CD4-positive, alpha-beta T cell treated with Interleukin-10 for 1 hour (primary cell): ENCODE results near the gene CERS6.
"Not testable (repeated sequence)": the region's sequence is repeated elsewhere in the genome, so short reads cannot be mapped to it uniquely, and the experiment has no call there.

Experiments
- DNase-seq: peaks from one replicate; pipeline ENCODE4 v3.0.0-alpha.2; 2020

CERS6 gene

DNA sequence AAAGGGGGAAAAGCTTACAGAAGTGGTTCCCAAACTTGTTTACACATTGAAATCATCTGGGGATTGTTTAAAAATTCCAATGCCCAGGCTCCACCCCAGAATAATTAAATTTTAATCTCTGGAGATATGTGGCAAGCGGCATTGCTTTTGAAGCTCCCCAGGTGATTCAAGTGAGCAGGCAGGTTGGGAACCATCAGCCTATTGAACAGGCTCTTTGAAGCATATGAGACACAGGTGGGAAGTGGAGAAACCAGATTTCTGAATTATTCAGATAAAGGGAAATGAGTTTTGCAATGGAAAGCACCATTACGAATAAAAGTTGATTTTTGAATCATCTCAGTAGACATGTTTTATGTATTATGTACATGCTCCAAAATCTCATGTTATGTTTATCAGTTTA lies 288.8 kb downstream of the CERS6 start:
- DNase-seq = no peak

DNA sequence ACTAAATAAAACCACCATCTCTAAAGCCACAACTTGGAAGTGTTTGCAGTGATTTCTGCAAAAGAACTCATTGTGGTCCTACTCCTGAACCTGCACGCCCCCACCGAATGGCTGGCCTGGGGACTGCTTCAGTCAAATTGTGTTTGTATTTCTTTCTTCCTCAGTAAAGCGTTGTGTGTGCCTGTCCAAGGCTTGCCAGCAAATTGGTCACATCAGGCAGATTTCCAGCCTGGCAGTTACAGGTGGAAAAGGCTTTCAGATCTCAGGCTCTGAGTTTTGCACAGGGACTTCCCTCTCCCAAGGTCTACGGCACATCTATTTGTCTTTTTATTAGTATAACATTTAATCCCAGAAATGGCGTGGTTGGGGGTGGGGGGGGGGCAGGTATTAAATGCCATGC lies 292.4 kb downstream of the CERS6 start:
- no peak for DNase-seq

DNA sequence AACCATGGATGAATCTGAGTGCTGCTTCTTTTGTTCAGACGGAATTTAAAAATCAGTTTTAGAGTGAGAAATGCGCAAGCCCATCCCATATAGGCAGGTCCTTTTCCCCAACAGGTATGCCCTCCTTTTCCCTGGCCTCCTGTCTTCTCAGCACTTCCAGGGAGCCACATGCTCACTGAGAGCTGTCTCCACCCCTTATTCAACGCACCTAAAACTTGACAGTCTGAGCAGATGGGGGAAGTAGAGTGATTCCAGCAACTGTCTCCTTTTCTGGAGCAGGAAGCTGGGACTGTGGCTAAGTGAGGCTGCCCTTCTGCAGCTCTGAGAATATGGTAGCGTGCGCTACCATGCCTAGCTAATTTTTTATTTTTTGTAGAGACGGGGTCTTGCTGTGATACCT lies 293.2 kb downstream of the CERS6 start:
- no peak for DNase-seq

DNA sequence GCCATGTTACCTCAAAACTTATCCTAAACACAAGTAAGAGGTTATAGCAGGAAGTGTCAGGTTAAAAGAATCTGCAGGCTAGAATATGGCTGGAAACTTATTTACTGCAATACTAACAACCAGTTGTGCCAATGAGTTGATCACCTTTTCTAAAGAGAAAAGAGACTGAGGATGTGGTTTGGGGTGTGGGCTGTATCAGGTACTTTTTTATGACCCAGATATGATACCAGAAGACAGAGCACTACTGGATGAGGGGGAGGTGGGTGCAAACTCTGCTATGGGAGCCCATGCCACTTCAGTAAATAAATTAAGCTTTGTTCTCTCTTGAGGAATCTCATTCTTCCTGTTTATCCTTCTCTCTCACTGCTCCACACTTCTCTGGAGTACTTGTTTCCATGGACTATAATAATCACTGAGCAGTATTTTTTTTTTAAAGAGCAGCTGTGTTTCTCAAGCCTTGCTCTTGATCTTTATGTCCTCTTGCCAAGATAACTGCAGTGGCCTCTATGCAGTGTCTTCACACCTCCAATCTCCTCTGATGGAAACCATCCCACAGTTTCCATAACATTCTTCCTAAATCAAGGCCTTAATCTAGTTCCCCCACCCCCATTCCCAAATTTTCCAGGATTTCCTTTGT lies 295.1 kb downstream of the CERS6 start:
- peak; percentile 64 for DNase-seq

DNA sequence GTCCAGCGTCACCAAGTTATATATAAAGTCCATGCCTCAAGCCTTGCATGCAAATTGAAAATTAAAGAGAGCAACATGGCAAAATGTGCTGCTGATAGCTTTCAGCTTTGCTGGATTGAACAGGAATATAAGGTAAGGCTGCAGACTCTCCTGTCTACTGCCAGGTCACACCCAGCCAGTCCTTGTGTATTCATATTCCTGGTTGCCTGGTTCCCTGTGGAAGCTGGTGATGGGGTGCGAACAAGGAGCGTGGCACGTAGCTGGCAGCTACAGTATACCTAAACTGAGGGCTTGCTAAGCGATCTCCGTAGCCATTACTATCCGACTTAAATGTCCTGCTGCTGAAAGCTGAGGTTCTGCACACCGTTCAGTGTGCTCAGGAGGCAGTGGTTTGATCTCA lies 296.3 kb downstream of the CERS6 start:
- DNase-seq = no peak

DNA sequence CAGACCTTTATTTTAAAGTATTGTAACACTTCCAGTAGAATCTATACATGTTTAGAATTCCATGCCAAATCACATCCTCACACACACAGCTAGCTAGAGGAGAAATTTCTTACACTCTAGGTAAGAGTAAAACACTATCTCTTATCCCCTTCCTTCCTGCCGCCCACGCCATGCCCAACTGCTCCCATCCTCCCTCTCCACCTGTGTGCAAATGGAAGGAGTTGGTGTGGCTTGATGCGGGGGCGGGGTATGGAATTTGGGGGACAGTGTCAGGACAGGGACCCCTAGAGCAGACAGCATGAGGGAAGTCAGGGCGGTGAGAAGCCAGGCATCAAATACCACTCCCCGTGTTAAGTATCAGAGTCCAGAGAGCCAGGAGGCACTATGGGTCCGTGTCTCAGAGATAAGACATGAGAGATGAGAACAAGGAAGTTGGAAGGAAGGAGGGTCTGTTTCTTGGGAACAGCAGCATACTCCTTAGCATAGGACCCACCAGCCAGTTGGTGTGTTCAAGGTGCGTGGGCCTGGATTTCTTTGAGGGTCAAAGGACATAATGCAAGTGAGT lies 297.8 kb downstream of the CERS6 start:
- no peak for DNase-seq

DNA sequence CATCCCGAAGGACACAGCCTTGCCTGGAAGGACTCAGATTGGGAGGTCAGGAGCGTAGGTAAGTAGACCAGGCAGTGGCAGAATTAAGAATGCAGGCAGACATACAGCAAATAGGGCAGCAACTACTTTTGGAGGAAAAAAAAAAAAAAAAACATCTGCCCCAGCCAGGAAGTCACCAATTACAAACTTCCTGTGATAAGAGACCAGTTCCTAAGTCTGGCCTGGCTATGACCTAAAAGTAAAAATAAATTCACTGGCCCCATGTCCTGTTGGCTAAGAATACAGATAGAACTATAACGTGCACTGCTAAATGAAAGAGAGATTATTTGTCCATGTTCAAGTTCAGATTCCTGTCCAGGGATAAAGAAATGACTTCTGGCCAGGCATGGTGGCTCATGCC lies 301.2 kb downstream of the CERS6 start:
- DNase-seq = no peak

DNA sequence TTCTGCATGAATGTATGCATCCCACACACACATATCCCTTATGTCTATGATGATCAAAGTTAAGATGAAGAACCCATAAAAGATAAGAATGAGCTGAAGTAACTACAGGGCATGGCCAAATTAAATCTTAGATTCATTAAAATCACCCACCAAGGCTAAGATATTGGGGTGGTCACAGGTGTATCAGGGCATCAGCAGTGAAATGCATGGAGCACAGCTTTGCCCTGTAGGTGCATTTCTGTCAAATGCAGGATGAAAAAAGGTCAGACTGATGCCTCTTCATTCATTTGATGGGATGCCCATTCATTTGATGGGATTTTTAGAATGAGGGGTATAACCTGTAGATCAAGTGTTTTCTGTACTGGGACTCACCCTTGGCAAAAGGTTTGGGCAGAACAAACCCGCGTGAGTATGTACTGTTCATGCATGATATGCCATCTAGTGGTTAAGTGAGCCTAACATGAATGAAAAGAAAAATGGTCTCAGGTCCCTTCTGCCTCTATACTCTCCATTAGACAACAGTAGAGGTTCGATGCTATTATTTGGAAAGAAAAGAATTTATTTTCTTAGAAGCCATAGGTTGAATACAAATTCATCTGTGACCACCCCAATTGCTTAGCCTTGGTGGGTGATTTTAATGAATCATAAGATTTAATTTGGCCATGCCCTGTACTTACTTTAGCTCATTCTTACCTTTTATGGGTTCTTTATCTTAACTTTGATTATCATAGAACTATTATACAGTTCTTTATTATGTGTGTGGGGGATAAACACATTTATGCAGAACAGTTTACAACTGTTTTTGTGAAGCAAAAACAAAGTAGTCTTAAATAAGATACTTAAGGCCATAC lies 303.1 kb downstream of the CERS6 start:
- DNase-seq = peak; percentile 64

DNA sequence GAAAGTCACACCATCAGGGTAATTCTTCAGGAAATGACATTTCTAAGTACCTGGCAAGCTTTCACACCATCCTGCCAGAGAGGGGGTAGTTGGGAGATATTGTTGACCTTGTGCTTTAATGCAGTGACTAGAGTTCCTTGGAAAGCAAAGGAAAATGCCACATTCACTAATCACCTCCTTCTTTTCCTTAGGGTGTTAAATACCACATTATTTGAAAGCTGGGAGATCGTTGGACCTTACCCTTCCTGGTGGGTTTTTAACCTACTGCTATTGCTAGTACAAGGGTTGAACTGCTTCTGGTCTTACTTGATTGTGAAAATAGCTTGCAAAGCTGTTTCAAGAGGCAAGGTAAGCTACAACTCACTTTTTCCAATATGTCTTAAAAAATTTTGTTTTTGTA lies 309.3 kb downstream of the CERS6 start:
- no peak for DNase-seq

DNA sequence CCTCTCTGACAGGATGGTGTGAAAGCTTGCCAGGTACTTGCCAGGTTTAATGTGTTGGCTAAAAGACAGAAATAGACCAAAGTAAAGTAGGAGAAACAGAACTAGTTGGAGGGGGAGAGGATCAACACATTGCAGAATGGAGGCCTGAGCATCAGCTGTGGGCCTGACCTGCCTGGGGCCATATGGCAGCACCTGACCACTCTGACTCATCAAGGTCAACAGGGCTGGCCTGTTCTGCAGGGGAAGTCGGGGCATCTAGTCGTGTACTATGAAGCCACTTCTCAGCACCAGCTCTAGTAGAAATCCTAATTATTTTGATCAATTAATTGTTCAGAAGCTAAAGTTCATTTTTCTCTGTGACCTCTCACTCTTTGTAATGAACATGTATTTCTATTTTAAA lies 310.5 kb downstream of the CERS6 start:
- no peak for DNase-seq

DNA sequence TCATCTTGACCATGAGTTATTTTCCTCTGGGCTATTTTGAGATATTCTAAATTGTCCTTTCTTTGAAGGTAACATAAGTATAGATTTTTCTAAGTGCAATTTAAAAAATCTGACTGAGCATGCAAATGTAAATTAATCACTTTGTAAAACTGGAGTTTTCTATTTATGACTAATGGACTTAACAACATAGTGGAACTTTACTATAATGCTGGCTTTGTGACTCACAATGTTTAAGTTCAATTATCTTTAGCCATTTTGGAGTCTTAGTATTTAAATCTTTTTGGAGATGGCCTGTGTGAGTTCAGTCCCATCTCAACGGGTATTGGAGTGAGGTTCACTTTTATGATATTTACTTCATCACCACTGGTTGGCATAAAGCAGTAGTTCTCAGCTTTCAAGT lies 311.2 kb downstream of the CERS6 start:
- DNase-seq = no peak

DNA sequence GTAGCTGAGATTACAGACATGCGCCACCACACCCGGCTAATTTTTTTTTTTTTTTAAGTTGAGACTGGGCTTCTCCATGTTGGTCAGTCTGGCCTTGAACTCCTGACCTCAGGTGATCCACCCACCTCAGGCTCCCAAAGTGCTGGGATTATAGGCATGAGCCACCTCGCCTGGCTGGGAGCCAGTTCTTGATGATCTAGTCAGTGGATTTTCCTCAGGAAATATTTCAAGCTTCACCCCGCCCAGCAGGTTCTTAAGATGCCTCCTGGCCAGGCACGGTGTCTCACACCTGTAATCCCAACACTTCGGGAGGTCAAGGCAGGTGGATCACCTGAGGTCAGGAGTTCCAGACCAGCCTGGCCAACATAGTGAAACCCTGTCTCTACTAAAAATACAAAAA lies 312.3 kb downstream of the CERS6 start:
- DNase-seq = not testable (repeated sequence)

DNA sequence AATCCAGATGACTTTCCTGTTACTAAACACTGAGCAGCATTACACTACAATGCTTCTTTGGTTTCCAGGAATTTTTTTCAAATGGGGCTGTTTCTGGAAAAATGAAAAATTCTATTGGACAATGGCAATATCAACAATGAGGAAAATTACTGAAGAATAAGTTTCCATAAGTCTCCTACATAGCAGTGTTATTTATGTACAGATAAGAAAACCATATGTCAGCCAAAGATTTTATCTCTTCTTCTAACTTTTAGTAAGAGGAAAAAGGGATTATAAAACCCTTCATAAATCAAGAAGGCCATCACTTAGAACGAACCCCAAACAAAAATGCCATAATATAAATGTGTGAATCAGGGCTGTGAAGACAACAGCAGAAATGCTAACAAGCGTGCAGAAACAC lies 314.7 kb downstream of the CERS6 start:
- DNase-seq = no peak

DNA sequence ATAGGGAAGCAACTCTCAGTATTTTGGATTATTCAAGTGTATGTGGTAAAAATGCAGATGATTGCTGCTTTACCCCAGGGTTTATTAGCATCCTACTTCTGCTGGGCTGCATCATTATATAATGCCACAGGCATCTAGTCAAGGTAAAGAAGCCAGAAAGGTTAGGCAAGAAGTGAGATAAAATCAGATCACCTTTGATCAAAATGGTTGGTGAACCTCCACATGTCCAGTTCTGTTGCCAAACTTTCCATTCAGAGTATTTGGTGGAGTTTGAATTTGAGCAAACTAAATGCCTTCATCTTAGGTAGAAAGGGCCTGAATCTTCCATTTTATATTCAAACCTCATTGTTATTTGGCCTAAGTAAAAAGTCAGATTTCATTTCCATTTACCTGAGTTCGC lies 316.6 kb downstream of the CERS6 start:
- DNase-seq = no peak

DNA sequence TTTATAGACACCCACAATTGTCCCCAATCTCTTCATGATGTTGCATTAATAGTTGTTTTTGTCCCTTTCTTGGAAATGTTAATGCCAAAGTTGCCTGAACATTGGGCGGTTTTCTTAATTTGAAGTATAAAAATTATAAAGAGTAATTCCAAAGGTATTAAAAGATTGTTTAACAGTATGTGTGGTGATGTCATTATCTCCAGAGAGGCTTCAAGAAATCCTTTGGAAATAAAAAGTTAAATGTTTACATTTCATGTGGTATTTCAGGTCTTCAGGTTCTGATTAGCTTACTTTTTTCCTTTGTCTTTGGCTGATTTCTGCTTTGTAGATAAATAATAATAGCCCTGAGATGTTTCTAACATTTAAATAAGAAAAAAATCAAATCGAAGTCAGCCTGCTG lies 317.1 kb downstream of the CERS6 start:
- no peak for DNase-seq

DNA sequence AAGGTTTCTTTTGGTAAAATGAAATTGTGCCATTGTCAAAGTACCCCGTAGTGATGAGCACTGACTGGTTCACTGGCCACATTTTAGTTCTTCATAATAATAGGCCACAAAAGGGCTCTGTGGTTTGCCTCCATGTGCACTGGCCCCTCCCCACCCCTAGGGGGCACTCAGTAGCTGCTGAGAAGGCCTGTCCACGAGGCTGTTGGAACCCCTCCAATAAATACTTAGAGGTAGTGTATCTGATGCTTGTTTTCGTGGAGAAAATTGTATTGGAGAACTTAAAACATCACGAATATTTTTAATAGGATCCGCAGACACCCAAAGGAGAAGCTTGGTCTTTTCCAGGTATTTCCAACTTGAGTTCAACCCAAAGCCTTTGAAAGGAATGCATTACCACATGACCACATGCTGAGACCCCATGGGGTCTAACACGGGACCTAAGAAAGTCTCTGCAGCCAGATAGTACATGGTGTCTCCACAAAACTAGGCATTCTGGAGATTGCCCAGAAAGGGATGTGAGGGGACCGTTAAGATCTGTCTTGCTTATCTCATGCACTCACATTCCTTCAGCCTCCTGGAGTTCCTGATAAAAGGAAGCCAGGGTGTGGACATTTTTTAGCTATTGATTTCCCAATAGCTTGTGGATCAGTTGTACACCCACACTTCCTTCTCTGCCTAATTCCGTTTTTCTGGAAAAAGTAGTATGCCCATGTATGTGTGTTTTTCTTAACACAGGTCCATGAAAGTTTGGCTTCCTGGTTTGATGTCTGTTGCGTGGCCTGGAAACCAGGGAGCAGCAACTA lies 317.8 kb downstream of the CERS6 start:
- peak; percentile 30 for DNase-seq

DNA sequence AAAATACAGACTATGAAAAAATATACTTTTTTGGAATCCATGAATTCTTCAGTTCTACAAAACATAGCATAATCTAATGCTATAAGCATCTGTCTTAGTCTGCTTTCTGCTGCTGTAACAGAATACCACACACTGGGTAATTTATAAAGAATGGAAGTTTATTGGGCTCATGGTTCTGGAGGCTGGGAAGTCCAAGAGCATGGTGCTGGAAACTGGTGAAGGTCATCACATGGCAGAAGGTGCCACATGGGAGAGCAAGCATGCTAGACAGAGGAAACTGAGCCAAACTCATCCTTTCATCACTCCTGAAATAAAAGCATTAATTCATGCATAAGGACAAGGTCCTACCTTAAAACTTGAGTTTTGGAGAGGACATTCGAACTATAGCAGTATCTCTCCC lies 319.8 kb downstream of the CERS6 start:
- no peak for DNase-seq

DNA sequence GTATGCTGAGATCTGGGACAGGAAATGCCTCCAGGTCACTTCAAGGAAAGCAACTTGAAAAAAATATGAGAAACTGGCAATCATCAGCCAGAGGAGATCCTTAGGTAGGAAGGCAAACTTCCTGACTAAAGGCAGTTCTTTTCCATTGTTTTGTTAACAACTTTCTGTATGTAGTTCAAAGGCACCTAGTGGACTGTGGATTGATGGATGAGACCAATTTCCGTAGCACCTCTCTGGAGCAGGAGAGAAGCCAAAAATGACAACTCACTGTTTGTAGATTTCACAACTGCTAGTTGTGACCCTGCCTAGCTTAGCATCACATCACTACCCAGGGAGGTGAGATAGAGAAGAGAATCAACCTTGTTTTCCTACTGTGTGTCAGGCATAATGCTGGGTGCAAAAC lies 324.6 kb downstream of the CERS6 start:
- no peak for DNase-seq

DNA sequence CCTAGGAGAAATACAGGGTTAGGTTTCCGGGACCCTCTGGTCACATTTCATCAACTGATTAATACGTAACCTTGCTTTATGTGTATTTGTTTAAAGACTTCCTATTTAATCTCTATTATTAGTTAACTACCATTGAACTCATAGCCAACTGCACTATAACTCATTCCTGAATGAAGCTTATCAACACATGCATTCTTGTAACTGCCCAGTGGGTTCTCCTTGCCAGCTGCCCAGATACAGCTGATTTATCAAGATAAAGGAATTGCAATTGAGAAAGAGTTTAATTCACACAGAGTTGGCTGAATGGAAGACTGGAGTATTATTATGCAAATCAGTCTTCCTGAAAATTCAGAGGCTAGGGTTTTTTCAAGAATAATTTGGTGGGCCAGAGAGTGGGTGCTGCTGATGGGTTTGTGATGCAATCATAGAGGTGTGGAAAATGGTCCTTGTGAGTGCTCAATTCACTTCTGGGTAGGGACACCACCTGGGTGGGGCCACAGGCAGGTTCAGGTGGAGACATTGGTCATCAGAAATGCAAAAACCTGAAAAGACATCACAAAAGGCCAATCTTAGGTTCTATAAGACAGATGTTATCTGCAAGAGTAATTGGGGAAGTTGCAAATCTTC lies 325.2 kb downstream of the CERS6 start:
- DNase-seq = no peak

DNA sequence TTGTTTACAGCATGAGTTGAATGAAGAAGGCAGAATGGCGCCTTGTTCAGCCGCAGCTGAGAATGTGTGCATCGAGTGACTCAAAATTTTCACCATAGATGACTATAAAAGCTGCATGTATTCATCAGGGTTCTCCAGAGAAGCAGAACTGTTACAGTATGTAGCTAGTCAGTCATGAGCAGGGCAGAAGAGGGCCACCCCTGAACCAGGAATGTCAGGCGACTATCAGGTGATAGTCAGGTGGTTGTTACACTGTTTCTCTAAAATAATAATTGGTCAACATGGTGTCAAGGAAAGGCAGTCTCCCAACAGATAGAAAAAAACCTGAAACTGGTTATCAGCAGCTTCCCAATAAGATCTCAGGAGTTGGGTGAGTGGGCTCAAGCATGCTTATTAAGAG lies 326.2 kb downstream of the CERS6 start:
- no peak for DNase-seq

DNA sequence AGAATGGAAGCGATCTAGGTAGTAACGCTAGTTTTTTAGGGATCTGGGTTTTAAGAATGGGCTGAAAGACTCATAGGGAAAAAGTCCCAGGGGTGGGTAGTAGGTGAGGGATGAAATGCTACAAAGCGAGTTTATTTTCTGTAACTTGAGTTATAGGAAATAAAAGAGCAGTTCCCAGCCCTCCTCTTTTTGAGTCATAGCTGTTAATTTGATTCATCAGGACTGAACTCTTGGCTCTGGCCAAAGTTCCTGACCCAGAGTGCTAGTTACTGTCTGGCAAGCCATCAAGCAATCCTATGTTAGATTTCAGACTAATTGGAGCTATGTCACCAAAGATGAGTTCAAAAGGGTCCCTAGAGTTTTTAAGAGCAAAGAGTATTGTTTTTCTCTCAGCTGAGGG lies 328.9 kb downstream of the CERS6 start:
- DNase-seq = no peak

DNA sequence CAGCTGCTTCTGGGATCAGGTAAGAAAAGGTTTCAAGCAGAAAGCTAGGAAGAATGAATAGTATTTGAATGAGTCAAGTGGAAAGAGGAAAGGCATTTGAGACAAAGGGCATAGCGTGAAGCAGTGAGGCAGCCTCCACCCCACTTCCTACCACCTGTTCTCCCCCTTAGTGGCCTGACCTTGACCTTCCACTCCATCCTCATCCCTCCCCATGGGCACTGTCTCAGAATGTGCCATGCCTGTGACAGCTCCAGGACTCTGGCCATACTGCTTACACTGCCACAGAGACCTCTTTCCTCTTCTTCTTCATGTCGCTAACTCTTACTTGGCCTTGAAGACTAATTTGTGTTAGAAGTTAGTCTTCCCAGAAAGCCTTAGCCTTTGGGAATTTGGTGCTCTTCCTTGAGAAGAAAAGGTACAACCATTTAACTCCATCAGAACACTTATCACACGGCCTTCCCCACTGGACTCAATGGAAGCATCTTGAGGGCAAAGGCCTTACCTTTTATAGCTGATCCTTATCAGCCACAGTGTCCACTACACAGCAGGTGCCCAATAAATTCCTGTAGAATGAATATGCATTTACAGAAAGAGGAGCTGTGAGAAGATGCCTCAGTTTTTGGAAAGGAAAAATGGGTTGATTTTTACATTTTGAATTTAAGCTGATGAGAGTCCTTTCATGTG lies 331.2 kb downstream of the CERS6 start:
- no peak for DNase-seq
